ENCODE measurements around the gene SLC44A5.

Gene SLC44A5

DNA sequence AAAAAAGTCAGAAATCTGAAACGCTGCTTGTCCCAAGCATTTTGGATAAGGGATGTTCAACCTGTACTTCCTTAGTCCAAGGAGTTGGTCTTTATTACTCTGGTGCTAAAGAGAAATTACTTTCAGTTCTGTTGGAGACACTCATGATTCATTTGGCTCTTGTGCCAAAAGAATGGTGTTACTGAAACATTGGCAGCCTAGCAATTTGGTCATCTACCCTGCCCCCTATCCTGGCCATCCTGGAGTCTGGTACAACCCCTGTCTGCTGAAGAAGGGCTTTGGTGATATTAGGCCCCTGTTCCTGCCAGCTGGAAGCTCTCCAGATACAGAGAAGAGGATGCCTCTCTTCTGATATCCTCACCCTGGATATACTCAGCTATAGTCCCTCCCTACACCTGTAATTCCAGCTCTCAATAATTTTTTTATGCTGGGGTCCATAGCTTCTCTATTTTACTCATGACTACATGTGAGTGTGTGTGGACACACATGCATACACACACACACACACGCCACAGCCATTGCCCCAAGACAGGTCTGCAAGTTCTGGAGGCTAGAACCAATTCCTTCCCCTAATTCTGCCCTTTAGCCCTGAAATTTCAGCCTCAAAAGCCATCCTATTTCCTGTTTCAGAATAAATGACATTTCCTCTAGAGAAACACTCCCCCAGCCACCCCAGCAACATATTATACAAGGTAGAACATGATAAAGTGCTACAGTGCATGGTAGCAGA lies 436.7 kb downstream of the SLC44A5 start:
- no peak for DNase-seq (ENCODE audit: low read depth)

- no peak for DNase-seq (ENCODE audit: low read depth)
These were observed 438.4 kb downstream of the SLC44A5 start for GRCh38 chr1:75172556-75172955.

DNA sequence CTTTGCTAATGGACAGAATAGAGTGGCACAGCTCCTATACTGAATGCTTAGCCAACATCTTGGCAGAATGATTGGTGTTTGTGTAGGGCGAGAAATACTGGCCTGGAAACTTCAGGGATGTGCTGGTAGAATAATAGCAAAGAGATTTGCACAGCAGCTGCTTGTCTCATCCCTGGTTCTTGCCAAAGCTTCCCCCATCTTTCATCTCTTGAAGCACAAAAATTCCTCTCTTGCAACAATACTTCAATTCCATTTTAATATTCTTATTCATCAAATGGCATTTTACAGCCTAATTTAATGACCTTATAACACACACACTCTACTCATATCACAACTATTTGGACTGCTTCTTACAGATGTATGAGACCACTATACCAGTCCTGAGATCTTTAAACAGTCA lies 439.0 kb downstream of the SLC44A5 start:
- DNase-seq (ENCODE audit: low read depth) = no peak

GRCh38 chr1:75170981-75171380 lies 439.9 kb downstream of the SLC44A5 start:
- no peak for DNase-seq (ENCODE audit: low read depth)

DNA sequence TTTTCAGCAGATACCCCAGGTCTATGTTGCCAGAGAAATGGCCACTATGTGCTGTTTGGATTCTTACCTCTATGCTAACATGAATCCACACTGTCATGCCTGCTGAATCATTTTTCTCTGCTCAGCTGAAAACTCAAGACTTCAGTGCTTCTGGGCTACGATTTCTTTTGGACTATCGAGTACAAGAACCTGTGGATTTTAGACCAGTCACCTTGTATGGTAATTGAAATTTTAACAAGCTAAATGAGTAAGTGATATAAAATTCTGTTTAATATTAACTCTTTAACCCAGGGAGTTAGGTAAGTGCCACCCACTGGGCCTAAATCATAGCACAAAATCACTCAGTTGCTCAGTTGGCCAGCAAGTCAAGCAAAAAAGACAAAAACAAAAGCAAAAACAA lies 440.9 kb downstream of the SLC44A5 start:
- no peak for DNase-seq (ENCODE audit: low read depth)

GRCh38 chr1:75166821-75167220 lies 444.1 kb downstream of the SLC44A5 start:
- no peak for DNase-seq (ENCODE audit: low read depth)

GRCh38 chr1:75165264-75165663 lies 445.6 kb downstream of the SLC44A5 start:
- DNase-seq (ENCODE audit: low read depth) = no peak

DNA sequence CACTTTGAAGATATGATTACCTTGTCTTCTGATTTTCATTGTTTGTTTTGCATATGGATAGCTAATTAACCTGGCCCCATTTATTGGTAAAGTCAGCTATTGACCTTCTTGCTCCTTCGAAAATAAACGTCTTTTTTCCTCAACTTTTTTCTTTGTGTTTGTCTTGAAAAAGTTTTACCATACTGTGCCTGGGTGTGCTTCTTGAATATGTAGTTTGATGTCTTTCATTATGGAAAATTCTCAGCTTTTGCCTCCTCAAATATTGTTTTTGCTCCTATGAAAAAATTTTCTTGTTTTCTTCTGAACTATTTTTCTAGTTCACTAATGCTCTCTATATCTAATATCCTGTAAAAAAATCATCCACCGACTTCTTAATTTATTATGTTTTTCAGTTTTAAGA lies 451.8 kb downstream of the SLC44A5 start:
- DNase-seq (ENCODE audit: low read depth) = no peak

All from activated T-helper 1 cell treated with Interleukin-2 at 50 U/mL for 16 hours (primary cell).